ENCODE results near the gene SORBS1.

DNA sequence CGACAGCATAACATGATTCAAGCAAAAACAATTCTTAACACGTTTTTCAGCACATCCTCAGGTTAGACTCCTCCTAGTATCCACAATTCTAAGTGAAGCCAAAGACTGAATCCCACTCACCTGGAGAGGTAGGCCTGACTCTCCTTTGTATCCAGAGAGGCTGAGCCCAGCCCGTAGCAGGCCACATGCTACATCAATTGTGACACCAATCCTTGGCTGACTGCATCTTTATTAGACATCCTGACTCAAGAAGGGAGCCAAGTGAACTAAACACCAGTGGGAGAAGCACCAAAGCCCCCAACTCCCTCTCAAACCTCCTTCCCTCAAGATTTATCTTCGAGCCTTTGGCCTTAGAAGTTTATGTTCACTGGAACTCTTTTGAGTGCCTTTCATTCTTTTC lies 144.9 kb downstream of the SORBS1 start:
- TF ChIP-seq EP300 (IDR thresholded peaks at IDR 0.05) (no peak), POLR2A (IDR thresholded peaks at IDR 0.05) (no peak)

Data from suprapubic skin (tissue), 2 donors.